Neural crest cell (in vitro differentiated cells): ENCODE data around the gene VRK2. TPM values are rescaled to one million over a fixed set of nuclear protein-coding genes. Genes with fewer than 3 reads are reported as not detected.

Experiments
- DNase-seq: peaks from one replicate; pipeline ENCODE4 v3.0.0; 2021; ENCODE audit warnings: low read depth, mixed read lengths, low spot score
- H3K27ac Mint-ChIP-seq: one replicate; pipeline ENCODE4 v1.8.0; 2021; ENCODE audit warnings: mild to moderate bottlenecking, mixed read lengths; ENCODE audit not compliant: unreplicated experiment
- H3K27me3 Mint-ChIP-seq: 2 replicates; pipeline ENCODE4 v1.8.0; 2021; ENCODE audit warnings: low read depth, mild to moderate bottlenecking, mixed read lengths
- H3K36me3 Mint-ChIP-seq: 2 replicates; pipeline ENCODE4 v1.8.0; 2021; ENCODE audit warnings: low read depth, mild to moderate bottlenecking, mixed read lengths
- H3K4me1 Mint-ChIP-seq: 2 replicates; pipeline ENCODE4 v1.8.0; 2021; ENCODE audit warnings: mixed read lengths
- H3K4me3 Mint-ChIP-seq: one replicate; pipeline ENCODE4 v1.8.0; 2021; ENCODE audit warnings: mild to moderate bottlenecking, mixed read lengths
- H3K9me3 Mint-ChIP-seq: 2 replicates; pipeline ENCODE4 v1.8.0; 2021; ENCODE audit warnings: mixed read lengths
- total RNA-seq: library from RNA; stranded (reverse); gene quantifications from 2 replicates; pipeline ENCODE4 v1.2.1, GENCODE V29; 2021
- TF ChIP-seq, protein P1 (sequence below): fragments of 200-600 bp; sonication (generic); conservative IDR thresholded peaks from 2 replicates; pipeline ENCODE4 v1.5.0; 2021; ENCODE audit warnings: antibody characterized with exemption, mild to moderate bottlenecking

VRK2 gene
- total RNA-seq, 1 donor from 2014 or later, result 21.4 TPM

DNA sequence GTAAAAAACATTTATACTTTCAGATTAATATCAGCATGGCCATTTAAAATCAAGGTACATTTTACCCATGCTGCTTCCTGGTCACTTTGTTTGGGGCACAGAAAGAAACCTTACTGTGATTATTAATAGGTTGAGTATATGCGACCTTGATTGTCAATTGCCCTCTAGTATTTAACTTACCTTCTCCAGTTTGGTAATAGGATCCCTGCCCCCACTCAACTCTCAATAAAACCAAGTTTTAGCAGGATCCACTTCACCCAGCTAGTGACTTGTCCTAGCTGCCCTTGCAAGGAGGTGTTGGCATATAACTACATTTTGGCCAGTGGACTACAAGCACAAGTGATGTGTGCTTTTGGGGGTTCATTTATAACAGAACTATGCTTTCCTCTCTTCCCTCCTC is 160.2 kb downstream of the VRK2 start:
- H3K4me3 Mint-ChIP-seq, result no peak overlapping the region
- H3K36me3 Mint-ChIP-seq, result peaks cover 33% of the 10 kb centered on the region
- H3K27me3 Mint-ChIP-seq, result no peaks in the 10 kb centered on the region
- TF ChIP-seq, protein P1, sequence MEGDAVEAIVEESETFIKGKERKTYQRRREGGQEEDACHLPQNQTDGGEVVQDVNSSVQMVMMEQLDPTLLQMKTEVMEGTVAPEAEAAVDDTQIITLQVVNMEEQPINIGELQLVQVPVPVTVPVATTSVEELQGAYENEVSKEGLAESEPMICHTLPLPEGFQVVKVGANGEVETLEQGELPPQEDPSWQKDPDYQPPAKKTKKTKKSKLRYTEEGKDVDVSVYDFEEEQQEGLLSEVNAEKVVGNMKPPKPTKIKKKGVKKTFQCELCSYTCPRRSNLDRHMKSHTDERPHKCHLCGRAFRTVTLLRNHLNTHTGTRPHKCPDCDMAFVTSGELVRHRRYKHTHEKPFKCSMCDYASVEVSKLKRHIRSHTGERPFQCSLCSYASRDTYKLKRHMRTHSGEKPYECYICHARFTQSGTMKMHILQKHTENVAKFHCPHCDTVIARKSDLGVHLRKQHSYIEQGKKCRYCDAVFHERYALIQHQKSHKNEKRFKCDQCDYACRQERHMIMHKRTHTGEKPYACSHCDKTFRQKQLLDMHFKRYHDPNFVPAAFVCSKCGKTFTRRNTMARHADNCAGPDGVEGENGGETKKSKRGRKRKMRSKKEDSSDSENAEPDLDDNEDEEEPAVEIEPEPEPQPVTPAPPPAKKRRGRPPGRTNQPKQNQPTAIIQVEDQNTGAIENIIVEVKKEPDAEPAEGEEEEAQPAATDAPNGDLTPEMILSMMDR, result no peak
- no peak overlapping the region for H3K27ac Mint-ChIP-seq
- no peak for DNase-seq
- H3K9me3 Mint-ChIP-seq, result peaks cover 6% of the 10 kb centered on the region
- H3K4me1 Mint-ChIP-seq, result peaks cover 8% of the 10 kb centered on the region

DNA sequence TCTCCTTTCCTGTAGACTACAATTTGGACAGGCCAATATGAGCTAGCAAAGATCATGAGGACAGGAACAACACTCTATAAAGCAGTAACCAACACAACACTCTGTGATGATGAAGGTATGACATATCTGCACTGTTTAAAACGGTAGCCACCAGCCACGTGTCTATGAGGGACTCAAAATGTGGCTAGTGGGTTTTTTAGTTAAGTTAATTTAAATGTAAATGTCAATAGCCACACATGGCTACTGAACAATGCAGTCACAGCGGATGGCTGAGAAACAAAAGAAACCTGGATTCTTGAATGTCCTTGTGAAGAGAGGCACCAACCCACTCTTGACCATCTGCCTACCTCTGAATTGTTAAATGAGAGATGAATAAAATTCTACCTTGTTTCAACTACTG is 160.6 kb downstream of the VRK2 start:
- H3K27ac Mint-ChIP-seq, result no peak overlapping the region
- H3K36me3 Mint-ChIP-seq, result peaks cover 37% of the 10 kb centered on the region
- peaks cover 8% of the 10 kb centered on the region for H3K4me1 Mint-ChIP-seq
- H3K27me3 Mint-ChIP-seq, result no peaks in the 10 kb centered on the region
- TF ChIP-seq, protein P1, result no peak
- no peak overlapping the region for H3K4me3 Mint-ChIP-seq
- peaks cover 9% of the 10 kb centered on the region for H3K9me3 Mint-ChIP-seq
- no peak for DNase-seq

Other genes with a start within 250 kb of the VRK2 start
- 39.4 and 43.4 TPM in 2 replicates for gene FANCL, start 194.5 kb downstream of the VRK2 start, total RNA-seq